VCaP (cell line): ENCODE results near the gene TM9SF4.
A peak's percentile ranks its signal among the peaks of the same experiment; 100 is the strongest.

Experiments used
- H3K27ac ChIP-seq: fragments of 450-650 bp; 2 replicates; pipeline ENCODE4 v1.5.1; 2017
- CTCF ChIP-seq: fragments of 450-650 bp; conservative IDR thresholded peaks from 2 replicates; pipeline ENCODE4 v1.5.1; 2017; ENCODE audit warnings: mild to moderate bottlenecking, moderate library complexity

The TM9SF4 gene

GRCh38 chr20:32153156-32153665, 43.7 kb downstream of the TM9SF4 start:
- no peak for TF ChIP-seq CTCF
- no peak overlapping the region for H3K27ac ChIP-seq

GRCh38 chr20:32153771-32154170, 44.3 kb downstream of the TM9SF4 start:
- no peak for TF ChIP-seq CTCF
- no peak overlapping the region for H3K27ac ChIP-seq

- H3K27ac ChIP-seq, result peak overlapping the region; percentile 55
- peak; percentile 69 for TF ChIP-seq CTCF
Observed at GRCh38 chr20:32155017-32155981, 45.8 kb downstream of the TM9SF4 start.

- no peak overlapping the region for H3K27ac ChIP-seq
- TF ChIP-seq CTCF, result no peak
Observed at GRCh38 chr20:32157611-32158010, 48.1 kb downstream of the TM9SF4 start.

- TF ChIP-seq CTCF, result no peak
Observed at GRCh38 chr20:32158351-32158750, 48.8 kb downstream of the TM9SF4 start.

GRCh38 chr20:32158943-32159660, 49.6 kb downstream of the TM9SF4 start:
- TF ChIP-seq CTCF, result no peak
- no peak overlapping the region for H3K27ac ChIP-seq

More at GRCh38 chr20:32158351-32158750, 48.8 kb downstream of the TM9SF4 start:
- H3K27ac ChIP-seq, result no peak overlapping the region

GRCh38 chr20:32159766-32160221, 50.3 kb downstream of the TM9SF4 start:
- no peak overlapping the region for H3K27ac ChIP-seq
- TF ChIP-seq CTCF, result no peak
